Measurements from ENCODE around the gene NDUFB2. TPM values are rescaled to one million over a fixed set of nuclear protein-coding genes. Genes with fewer than 3 reads are reported as not detected.

Gene NDUFB2
- total and polyA plus RNA-seq, 2 donors (not counting 1 experiment from before 2014, with no cell fraction given): 67.9 to 171 TPM

DNA sequence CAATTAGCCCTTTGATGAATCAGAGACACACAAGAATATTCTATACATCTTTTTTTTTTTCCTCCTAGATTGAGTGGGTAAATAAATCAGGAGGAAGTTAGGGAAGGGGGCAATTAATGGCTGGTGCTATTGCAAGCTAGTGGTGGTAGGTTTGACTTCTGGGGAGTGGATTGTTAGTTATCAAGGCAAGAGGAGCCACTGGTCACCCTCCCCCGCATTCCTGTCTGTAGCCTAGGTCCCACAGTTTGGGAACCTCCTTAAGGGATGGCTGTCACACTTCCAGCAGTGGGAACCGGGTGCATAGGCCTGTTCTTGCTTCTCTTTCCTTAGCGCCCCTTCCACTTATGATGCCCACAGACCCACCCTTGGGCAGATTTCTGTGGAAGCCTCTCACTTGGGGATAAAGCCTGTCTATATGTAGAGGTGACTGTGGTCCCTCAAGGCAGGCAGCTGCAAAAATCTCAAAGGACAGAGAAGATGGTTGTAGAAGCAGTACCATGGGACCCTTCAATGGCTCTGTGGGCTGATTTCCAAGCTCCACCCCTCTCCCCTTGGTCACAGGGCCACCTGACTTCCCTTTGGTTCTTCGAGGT, 26.1 kb upstream of the NDUFB2 start:
- intact Hi-C loops (cut with micrococcal nuclease): loop anchor here (5.0 to 10.0 kb wide), 3 partner anchors 37 to 1326 kb away; partner anchors contain the start of genes FMC1 and SLC37A3
- no peak overlapping the region for H3K9ac ChIP-seq (ENCODE audit: low read length)
- H3K9me3 ChIP-seq (ENCODE audit: control extremely low read depth in 1 of 3, control insufficient read depth in 2 of 3, insufficient read depth in 1 of 3, low read length in 2 of 3): peaks cover 0 to 7% (median 0%) of the 10 kb centered on the region in 3 donors
- POLR2A ChIA-PET: interaction anchor here (0.6 kb wide), 1 partner anchor 22 kb away, joined by 4 read pairs; no protein-coding TSS in a partner anchor
- H4K20me1 ChIP-seq (ENCODE audit: control insufficient read depth, insufficient read depth, low read length, poor library complexity, severe bottlenecking): no peaks in the 10 kb centered on the region
- H3K79me2 ChIP-seq (ENCODE audit: control insufficient read depth, insufficient read depth, low read length): no peaks in the 10 kb centered on the region
- no peak for TF ChIP-seq EZH2 (IDR thresholded peaks at IDR 0.05; ENCODE audit: borderline replicate concordance, insufficient read depth, low read depth, low read length, poor library complexity, severe bottlenecking)
- TF ChIP-seq, protein P1, sequence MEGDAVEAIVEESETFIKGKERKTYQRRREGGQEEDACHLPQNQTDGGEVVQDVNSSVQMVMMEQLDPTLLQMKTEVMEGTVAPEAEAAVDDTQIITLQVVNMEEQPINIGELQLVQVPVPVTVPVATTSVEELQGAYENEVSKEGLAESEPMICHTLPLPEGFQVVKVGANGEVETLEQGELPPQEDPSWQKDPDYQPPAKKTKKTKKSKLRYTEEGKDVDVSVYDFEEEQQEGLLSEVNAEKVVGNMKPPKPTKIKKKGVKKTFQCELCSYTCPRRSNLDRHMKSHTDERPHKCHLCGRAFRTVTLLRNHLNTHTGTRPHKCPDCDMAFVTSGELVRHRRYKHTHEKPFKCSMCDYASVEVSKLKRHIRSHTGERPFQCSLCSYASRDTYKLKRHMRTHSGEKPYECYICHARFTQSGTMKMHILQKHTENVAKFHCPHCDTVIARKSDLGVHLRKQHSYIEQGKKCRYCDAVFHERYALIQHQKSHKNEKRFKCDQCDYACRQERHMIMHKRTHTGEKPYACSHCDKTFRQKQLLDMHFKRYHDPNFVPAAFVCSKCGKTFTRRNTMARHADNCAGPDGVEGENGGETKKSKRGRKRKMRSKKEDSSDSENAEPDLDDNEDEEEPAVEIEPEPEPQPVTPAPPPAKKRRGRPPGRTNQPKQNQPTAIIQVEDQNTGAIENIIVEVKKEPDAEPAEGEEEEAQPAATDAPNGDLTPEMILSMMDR (IDR thresholded peaks at IDR 0.05): no peak
- DNase-seq (no peak), ATAC-seq (ENCODE audit: low read depth) (no peak)
- no peaks in the 10 kb centered on the region for H3K27me3 Mint-ChIP-seq
- H3K4me3 ChIP-seq (ENCODE audit: control extremely low read depth in 1 of 5, extremely low read depth in 1 of 5, insufficient read depth in 1 of 5, low read depth in 2 of 5, low read length in 4 of 5): no peak overlapping the region
- CTCF ChIA-PET: no interaction called here
- H2AFZ ChIP-seq (ENCODE audit: insufficient read depth, low read depth, low read length, poor library complexity, severe bottlenecking): no peak overlapping the region
- H3K4me1 Mint-ChIP-seq: peaks cover 27% of the 10 kb centered on the region
- no peaks in the 10 kb centered on the region for H3K36me3 ChIP-seq (replicated peaks in 1 of 2; ENCODE audit: control extremely low read depth in 1 of 2, control insufficient read depth in 1 of 2, extremely low read depth in 1 of 2, insufficient read depth in 2 of 2, low read length in 1 of 2)
- H3K27ac Mint-ChIP-seq: no peak overlapping the region
- 56% methylated on average over 3 of the region's 4 CpGs for WGBS (ENCODE audit: insufficient coverage)
- no peak overlapping the region for H3K4me3 Mint-ChIP-seq
- no peak overlapping the region for H3K27ac ChIP-seq (ENCODE audit: low read length in 2 of 2)
- H3K9me3 Mint-ChIP-seq (ENCODE audit: insufficient read depth): no peaks in the 10 kb centered on the region
- H3K4me2 ChIP-seq (replicated peaks; ENCODE audit: low read depth, low read length, poor library complexity, severe bottlenecking): no peak overlapping the region
- no peaks in the 10 kb centered on the region for H3K27me3 ChIP-seq (replicated peaks in 1 of 4; ENCODE audit: control extremely low read depth in 1 of 4, control insufficient read depth in 3 of 4, insufficient read depth in 4 of 4, low read length in 3 of 4)
- H3K4me1 ChIP-seq (ENCODE audit: control insufficient read depth in 2 of 2, insufficient read depth in 2 of 2, low read length in 2 of 2): peaks cover 24 to 28% of the 10 kb centered on the region in 2 donors

DNA sequence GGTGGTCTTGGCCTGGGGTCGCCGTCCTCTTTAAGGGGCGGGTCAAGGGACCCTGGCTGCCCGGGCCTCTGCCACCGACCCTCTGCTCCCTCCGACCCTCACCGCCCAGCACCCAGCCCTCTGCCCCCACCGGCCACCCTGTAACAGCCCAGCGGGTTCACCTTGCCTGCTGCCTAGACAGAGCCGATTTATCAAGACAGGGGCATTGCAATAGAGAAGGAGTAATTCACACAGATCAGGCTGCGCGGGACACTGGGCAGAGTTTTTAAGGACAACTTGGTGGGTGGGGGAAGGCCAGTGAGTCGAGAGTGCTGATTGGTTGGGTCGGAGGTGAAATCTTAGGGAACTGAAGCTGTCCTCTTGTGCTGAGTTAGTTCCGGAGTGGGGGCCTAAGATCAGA, 24.5 kb upstream of the NDUFB2 start:
- peak overlapping the region; percentile 90 for H2AFZ ChIP-seq (ENCODE audit: insufficient read depth, low read depth, low read length, poor library complexity, severe bottlenecking)
- H3K4me2 ChIP-seq (replicated peaks; ENCODE audit: low read depth, low read length, poor library complexity, severe bottlenecking): peak overlapping the region; percentile 80
- peaks cover 40 to 43% of the 10 kb centered on the region in 2 donors for H3K4me1 ChIP-seq (ENCODE audit: control insufficient read depth in 2 of 2, insufficient read depth in 2 of 2, low read length in 2 of 2)
- Mint-ChIP-seq H3K4me1 (peaks cover 43% of the 10 kb centered on the region), H3K9me3 (ENCODE audit: insufficient read depth) (no peaks in the 10 kb centered on the region), H3K27ac (peak overlapping the region; percentile 78), H3K27me3 (no peaks in the 10 kb centered on the region), H3K4me3 (peak overlapping the region; percentile 85)
- 91% methylated on average over 13 of the region's 15 CpGs for WGBS (ENCODE audit: insufficient coverage)
- H4K20me1 ChIP-seq (ENCODE audit: control insufficient read depth, insufficient read depth, low read length, poor library complexity, severe bottlenecking): no peaks in the 10 kb centered on the region
- TF ChIP-seq EZH2 (IDR thresholded peaks at IDR 0.05; ENCODE audit: borderline replicate concordance, insufficient read depth, low read depth, low read length, poor library complexity, severe bottlenecking): no peak
- TF ChIP-seq, protein P1 (IDR thresholded peaks at IDR 0.05): no peak
- peak overlapping the region in 1 of 5 experiments; percentile 76 for H3K4me3 ChIP-seq (ENCODE audit: control extremely low read depth in 1 of 5, extremely low read depth in 1 of 5, insufficient read depth in 1 of 5, low read depth in 2 of 5, low read length in 4 of 5)
- peaks cover 4% of the 10 kb centered on the region for H3K79me2 ChIP-seq (ENCODE audit: control insufficient read depth, insufficient read depth, low read length)
- H3K9me3 ChIP-seq (ENCODE audit: control extremely low read depth in 1 of 3, control insufficient read depth in 2 of 3, insufficient read depth in 1 of 3, low read length in 2 of 3): peaks cover 0 to 7% (median 0%) of the 10 kb centered on the region in 3 donors
- no peaks in the 10 kb centered on the region for H3K27me3 ChIP-seq (replicated peaks in 1 of 4; ENCODE audit: control extremely low read depth in 1 of 4, control insufficient read depth in 3 of 4, insufficient read depth in 4 of 4, low read length in 3 of 4)
- H3K27ac ChIP-seq (ENCODE audit: low read length in 2 of 2): no peak overlapping the region
- intact Hi-C loops (cut with micrococcal nuclease): loop anchor here (2.0 to 10.0 kb wide), 6 partner anchors 15 to 1327 kb away; partner anchors contain the start of genes FMC1, KDM7A, MRPS33 and SLC37A3
- CTCF ChIA-PET: interaction anchor here (1.0 to 1.7 kb wide), 2 partner anchors 11 to 18 kb away, joined by 3 to 4 read pairs; no protein-coding TSS in a partner anchor
- ATAC-seq (ENCODE audit: low read depth) (no peak), DNase-seq (no peak)
- POLR2A ChIA-PET: no interaction called here
- H3K9ac ChIP-seq (ENCODE audit: low read length): no peak overlapping the region
- H3K36me3 ChIP-seq (replicated peaks in 1 of 2; ENCODE audit: control extremely low read depth in 1 of 2, control insufficient read depth in 1 of 2, extremely low read depth in 1 of 2, insufficient read depth in 2 of 2, low read length in 1 of 2): no peaks in the 10 kb centered on the region
